ENCODE results near the gene DDI1.

Gene DDI1

DNA sequence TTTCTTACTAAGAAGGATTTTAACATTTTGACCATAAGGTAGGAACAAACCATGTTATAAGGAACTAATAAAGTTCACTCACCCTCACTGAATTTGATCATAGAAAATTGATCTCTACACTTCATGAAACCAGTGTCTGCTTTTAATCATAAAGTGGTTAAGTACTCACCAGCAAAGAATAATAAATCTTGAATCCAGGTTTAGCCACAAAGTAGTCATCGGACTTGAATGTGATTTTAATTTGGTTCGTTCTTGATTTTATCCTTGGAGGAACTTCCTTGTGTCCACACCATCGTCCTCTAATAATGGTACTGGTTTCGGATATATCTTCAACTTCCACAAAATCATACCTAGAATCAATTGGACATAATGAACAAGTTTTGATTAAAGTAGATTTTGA is 40.5 kb upstream of the DDI1 start:
- peak; percentile 73 for DNase-seq (ENCODE audit: low read depth)
- TF ChIP-seq, protein P1, sequence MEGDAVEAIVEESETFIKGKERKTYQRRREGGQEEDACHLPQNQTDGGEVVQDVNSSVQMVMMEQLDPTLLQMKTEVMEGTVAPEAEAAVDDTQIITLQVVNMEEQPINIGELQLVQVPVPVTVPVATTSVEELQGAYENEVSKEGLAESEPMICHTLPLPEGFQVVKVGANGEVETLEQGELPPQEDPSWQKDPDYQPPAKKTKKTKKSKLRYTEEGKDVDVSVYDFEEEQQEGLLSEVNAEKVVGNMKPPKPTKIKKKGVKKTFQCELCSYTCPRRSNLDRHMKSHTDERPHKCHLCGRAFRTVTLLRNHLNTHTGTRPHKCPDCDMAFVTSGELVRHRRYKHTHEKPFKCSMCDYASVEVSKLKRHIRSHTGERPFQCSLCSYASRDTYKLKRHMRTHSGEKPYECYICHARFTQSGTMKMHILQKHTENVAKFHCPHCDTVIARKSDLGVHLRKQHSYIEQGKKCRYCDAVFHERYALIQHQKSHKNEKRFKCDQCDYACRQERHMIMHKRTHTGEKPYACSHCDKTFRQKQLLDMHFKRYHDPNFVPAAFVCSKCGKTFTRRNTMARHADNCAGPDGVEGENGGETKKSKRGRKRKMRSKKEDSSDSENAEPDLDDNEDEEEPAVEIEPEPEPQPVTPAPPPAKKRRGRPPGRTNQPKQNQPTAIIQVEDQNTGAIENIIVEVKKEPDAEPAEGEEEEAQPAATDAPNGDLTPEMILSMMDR (conservative IDR thresholded peaks at IDR 0.05; ENCODE audit: control insufficient read depth, insufficient read depth, low read depth, low read length): no peak
- H3K4me3 ChIP-seq (ENCODE audit: control insufficient read depth, low read depth, low read length): no peak overlapping the region

DNA sequence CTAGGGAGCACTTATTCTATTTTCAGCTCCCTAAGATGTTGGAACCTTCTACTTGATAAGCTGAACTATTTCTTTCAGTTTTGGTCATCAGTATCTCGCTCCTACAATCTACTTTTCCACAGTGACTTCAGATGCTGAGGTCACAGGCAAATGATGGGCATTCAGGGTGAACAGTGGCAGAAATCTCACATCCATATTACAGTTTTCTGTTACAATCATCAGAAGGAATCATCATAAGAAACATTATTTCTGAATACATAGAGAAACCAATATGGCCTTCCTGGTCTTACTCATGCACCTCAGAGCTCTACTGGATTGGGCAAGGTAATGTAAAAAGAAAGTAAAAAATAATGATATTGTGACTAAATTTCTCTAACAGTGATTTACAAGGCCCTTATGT is 39.4 kb upstream of the DDI1 start:
- no peak for DNase-seq (ENCODE audit: low read depth)
- H3K4me3 ChIP-seq (ENCODE audit: control insufficient read depth, low read depth, low read length): no peak overlapping the region
- TF ChIP-seq, protein P1 (conservative IDR thresholded peaks at IDR 0.05; ENCODE audit: control insufficient read depth, insufficient read depth, low read depth, low read length): no peak

DNA sequence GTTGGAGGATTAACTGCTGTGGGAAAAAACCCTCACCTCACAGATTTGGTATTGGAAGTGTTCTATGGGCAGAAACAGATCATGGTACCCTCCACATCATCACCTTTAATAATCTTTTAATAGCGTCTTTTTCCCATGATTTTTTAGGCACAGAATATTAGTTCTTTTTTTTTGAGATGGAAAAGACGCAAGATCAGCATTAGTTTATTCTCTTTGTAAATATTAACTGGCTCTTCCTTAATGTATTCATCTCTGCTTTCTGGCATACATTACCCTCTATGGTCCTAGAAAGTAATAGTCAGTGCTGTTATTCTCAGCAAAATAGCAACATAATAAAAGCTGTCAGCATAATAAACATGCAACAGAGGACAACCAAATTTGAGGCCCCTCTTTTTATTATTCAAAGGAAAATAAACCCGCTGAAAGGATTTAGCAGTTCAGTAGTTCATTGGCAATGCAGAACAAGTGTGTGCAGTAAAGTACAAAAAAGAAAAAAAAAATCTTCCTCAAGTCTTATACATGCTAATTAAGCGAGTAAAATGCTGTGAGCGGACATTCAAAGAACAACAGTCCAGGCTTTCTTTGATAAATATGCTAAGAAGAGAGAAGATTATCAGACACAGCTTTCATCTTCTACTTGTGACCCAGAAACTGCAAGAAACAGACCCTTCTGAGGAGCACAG is 37.5 kb upstream of the DDI1 start:
- TF ChIP-seq, protein P1 (conservative IDR thresholded peaks at IDR 0.05; ENCODE audit: control insufficient read depth, insufficient read depth, low read depth, low read length): no peak
- H3K4me3 ChIP-seq (ENCODE audit: control insufficient read depth, low read depth, low read length): no peak overlapping the region
- no peak for DNase-seq (ENCODE audit: low read depth)

DNA sequence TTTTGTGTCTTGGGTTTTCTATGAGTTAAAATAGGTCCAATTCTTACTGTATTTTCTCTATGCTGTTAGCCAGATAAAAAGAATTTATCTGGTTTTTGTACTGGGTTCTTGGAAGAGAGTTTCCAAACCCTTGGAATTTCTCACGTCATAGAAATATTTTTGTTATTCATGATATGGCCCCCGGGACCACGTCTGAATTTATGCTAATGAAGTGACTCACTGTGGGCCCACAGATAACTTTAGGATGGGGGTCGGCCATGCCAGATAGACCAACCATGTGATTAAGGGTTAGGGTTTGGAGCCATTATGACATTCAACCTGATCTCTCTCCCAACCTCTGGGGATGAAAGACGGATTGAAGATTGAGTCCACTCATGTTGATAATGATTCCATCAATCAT is 35.6 kb upstream of the DDI1 start:
- TF ChIP-seq, protein P1 (conservative IDR thresholded peaks at IDR 0.05; ENCODE audit: control insufficient read depth, insufficient read depth, low read depth, low read length): no peak
- H3K4me3 ChIP-seq (ENCODE audit: control insufficient read depth, low read depth, low read length): no peak overlapping the region
- peak; percentile 64 for DNase-seq (ENCODE audit: low read depth)

DNA sequence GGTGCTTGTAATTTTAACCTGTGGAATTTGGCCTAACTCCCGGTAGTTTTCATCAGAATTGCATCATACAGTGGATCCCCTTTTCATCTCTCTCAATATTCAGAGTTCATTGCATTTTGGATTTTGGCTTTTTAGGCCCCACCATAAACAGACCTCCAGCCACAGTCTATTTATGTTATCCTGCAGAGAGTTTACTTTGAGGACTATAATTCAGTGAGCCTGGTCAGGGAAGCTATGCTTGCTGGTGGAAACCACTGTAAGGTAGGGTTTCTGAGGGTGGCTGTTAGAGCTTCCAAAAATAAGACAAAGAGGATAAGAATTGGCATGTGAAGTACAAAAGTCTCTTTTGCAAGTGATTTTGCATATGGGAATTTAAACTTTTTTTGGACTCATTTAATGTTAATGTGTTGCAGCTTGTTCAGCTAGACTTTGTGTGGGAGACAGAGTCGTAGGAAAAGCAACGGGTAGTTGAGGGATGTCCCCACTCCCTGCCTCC is 34.8 kb upstream of the DDI1 start:
- TF ChIP-seq, protein P1 (conservative IDR thresholded peaks at IDR 0.05; ENCODE audit: control insufficient read depth, insufficient read depth, low read depth, low read length): no peak
- peak; percentile 36 for DNase-seq (ENCODE audit: low read depth)
- no peak overlapping the region for H3K4me3 ChIP-seq (ENCODE audit: control insufficient read depth, low read depth, low read length)

DNA sequence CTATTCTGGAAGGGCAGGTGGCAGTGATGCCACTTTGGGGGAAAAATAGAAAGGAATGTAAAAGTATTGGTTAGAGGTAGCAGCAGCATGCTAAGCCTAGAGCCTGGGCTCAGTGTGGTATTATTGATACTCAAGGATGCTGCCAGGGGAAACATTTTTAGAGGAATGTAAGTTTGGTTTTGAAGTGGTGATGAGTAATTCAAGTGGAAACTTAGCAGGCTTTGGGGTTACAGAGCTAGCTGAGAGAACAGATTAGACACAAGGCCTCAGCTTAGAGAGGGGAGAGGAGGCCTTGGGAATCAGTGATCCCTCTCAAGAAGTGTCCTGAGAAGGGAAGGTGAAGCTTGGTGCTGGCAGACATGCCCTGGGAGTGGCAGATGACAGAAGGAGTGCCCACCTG is 32.9 kb upstream of the DDI1 start:
- H3K4me3 ChIP-seq (ENCODE audit: control insufficient read depth, low read depth, low read length): no peak overlapping the region
- TF ChIP-seq, protein P1 (conservative IDR thresholded peaks at IDR 0.05; ENCODE audit: control insufficient read depth, insufficient read depth, low read depth, low read length): no peak
- peak; percentile 69 for DNase-seq (ENCODE audit: low read depth)

Measured in fibroblast of mammary gland (primary cell).